HS-27A (cell line): ENCODE measurements around the gene KRTAP10-8.
"Not testable (repeated sequence)": the region's sequence is repeated elsewhere in the genome, so short reads cannot be mapped to it uniquely, and the experiment has no call there.

Source experiments
- DNase-seq: peaks from one replicate; pipeline ENCODE4 v3.0.0-alpha.2; 2012; ENCODE audit warnings: low read depth, missing footprints

The KRTAP10-8 gene

DNA sequence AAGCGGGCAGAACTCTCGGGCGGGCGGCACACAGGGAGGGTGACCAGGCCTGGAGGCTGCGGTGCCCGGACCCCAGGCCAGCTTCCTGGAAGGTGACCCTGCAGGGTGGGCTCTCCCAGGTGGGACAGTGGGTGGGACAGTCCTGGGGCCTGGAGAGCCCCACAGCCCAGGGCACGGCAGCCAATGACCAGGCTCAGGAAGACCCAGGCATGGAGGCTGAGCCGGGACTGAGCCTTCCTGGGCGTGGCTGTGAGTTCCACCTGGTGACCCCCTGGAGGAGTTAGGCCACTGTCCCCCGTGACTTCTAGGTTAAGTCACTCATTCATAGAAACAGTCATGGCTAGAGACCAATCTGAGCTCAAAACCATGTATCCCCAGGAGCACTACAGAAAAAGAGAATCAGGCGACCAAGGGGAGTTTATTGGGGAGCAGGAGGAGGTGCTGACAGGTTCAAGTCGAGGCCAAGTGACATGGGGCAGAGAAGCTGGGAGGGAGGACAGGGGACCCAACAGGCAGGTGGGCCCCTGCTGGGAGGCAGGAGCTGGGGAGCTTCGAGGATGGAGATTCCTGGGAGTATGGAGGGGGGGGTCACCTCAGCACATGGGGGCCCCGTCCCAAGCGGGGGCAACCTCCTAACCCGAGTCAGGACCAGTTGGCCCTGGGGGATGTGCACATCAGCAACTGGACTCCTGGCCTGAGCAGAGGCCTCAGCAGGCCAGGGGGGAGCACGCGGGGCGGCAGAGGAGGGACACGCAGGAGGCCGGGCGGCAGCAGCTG is 32.6 kb upstream of the KRTAP10-8 start:
- DNase-seq, result no peak

DNA sequence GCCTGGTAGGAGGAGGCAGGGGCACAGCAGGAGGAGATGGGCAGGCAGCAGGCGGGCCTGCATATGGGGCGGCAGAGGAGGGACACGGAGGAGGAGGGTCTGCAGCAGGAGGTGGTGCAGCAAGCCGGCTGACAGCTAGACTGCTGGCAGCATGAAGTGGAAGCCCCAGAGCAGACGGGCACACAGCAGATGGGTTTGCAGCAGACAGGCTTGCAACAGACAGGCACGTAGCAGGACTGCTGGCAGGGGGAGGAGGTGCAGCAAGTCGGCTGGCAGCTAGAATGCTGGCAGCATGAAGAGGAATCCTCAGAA is 32.1 kb upstream of the KRTAP10-8 start:
- DNase-seq, result no peak

DNA sequence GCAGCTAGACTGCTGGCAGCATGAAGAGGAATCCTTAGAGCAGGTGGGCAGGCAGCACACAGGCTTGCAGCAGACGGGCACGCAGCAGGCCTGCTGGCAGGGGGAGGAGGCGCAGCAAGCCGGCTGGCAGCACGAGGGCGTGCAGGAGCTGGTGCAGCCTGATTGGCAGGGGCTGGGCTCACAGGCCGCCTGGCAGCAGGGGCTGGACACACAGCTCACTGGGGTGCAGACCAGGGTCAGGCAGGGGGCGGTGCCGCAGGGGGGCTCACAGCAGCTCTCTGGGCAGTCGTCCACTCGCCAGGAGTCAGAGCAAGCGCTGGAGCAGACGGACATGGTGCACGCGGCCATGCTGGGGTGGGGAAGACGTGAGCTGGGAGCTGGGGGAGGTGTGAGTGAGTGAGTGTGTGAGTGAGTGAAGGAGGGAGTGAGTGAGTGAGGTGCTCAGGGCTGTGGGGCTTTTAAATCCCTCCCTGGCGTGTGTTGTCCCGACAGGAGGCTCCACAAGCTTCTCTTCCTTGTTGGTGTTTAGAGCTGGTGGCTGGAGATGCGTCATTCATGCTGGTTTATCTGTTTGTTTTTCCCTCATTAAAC is 31.6 kb upstream of the KRTAP10-8 start, which contains the start of gene KRTAP10-5:
KRTAP10-5 (minus strand) TSS at position 374 of the 591 bp plus-strand sequence; CDS start at position 348, 26 bp downstream.
- DNase-seq, result not testable (repeated sequence)

DNA sequence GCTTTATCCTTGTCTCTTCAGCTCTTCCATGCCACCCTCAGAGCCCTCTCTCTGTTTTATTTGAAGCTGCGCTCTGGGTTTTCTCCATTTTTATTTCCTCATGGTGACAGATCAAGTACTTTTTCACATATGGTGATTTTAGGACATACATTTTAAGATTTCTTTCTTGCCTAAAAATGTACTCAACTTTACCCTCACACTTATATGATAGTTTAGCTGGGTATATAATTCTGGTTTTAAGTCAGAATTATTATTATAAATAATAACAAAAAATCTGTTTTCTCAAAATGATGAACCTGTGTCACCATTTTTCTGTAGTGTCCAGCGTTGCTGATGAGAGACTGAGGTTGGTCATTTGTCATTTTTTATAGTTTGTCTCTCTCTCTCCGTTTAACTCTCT is 30.7 kb upstream of the KRTAP10-8 start:
- DNase-seq, result no peak

DNA sequence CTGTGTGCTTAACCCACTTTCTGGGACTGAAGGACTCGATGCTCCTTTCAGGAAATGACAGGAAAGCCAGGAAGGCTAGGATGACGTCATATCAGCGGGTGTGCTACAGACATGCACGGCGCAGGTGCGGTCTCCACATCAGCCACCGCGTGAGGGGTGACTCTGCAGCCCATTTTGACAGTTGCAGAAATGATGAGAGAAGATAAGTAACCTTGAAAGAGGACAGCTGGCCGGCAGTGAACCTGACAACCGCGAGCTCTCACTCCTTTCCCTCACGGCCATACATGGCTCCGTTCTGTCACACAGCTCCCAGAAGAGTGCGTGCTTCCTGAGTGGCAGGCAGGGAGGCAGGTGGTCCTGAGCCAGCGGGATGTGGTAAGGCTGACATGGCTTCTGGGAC is 29.8 kb upstream of the KRTAP10-8 start:
- no peak for DNase-seq

DNA sequence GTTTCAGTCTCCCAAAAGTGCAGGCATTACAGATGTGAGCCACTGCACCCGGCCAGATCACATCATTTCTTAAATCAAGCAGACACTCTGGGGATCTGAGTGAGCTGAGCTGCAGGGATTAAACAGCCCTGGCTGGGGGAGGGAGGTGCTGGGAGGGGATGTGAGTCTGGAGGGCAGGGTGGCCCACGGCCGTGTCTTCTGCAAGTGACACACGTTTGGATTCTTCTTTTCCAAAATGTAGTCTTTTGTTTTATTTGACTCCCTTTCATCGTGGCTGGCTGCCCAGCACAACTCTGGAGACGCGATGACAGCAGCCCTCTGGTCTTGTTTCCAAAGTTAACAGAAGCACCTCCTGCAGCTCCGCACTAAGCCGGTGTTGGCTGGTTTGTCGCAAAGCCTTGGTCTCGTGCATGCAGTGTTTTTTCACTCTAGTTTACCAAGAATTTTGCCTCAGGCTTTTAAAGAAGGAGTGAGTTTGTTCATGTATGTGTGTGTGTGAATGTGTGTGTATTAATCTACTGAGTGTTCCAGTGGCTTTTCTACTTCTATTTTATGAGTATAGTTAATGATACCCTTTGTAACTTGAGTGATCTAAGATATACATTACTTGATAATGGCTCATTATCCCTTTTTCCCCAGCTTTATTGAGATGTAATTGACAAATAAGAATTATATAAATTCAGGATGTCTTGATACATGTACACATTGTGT is 28.6 kb upstream of the KRTAP10-8 start:
- no peak for DNase-seq

DNA sequence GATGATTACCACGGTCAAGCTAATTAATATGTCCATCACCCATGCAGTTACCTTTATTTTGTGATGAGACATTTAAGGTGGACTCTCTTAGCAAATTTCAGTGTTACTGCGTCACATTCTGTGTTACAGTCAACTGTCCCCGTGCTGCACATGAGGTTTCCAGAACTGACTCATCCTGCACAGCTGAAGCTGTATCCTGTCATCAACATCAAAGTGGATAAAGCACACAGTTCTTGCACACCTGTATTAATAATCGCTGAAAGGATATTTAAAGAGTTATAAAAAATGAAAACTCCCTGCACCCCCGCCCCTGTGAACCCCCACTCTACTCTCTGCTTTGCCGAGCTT is 28.1 kb upstream of the KRTAP10-8 start:
- DNase-seq, result no peak

DNA sequence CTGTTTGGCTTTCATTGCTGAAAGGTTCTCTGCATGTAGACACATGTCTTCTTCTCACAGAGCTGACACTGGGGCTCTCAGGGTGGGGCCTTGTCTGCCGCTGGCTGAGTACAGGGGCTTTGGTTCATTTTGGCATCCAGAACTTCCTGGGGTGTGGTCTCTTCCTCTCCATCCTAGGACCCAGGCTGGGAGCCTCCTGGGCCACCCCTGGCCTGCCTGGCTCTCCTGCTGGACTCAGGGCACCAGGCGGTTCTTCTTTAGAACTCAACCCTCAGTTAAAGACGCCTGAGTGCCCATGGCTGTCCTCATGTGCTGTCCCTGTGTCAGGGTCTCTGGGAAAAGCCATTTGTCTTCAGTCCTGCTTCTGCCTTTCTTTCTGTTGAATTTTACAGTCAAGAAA is 26.0 kb upstream of the KRTAP10-8 start:
- no peak for DNase-seq

DNA sequence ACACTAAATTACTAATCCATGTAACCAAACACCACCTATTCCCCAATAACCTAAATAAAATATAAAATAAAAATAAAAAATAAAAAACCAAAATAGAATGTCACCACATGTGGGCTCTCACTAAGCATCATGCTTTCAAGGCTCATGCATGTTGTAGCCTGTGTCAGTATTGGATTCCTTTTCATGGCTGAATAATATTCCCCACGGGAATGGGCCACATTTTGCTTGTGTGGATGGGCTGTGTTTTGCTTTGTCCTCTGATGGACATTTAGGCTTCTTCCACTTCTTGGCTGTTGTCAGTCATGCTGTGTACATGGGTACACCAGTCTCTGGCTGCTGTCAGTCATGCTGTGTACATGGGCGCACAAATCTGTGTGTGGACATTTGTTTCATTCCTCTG is 22.8 kb upstream of the KRTAP10-8 start:
- no peak for DNase-seq

DNA sequence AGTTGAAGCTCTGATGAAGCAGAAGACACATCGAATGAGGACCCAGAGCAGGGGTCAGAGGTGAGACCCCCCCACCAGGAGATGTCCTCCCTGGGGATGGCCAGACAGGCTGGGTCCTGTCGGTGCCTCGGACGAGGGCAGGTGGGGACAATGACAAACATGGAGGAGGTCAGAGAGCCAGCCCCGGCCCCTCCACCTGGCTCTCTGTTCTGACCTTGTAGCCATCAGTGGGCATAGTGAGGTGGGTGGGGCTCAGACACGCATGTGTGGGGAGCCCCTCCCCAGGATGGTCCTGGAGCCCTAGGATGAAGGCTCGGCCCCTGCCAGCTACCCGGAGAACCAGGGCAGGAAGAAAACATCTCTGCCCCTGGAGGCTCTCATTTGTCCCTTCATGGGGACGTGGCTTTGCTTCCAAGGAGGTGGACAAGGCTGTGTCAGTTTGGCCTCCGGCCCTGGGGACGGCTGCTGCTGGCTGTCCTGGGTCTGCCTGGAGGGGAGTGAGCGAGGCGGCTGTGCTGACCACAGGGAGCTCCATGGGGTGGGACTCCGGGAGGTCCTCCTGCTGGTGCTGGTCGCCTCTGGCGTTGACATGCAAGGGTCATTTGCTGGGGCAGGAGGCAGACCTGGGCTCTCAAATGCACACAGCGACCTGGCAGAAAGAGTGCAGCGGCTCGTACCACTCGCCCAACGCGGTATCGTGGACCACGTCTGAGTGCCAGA is 22.1 kb upstream of the KRTAP10-8 start:
- DNase-seq, result no peak

DNA sequence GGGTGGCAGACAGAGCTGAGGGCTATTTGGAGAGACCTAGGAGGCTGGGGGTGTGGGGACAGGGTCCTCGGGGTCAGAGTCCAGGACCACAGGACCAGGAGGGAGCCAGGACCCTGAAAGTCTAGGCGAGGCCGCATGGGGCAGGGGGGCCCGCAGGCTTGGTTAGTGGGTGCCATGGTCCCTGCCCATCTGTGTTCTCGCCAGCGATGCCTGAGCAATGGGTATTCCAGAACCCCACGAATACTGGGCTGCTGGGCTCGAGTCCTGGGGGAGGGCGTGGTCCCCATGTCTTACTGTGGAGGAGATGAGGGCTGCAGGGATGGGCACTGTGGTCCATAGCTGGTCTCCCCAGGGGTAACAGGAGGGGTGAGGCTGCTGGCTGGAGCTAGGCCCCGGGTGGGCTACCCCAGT is 21.6 kb upstream of the KRTAP10-8 start:
- no peak for DNase-seq

DNA sequence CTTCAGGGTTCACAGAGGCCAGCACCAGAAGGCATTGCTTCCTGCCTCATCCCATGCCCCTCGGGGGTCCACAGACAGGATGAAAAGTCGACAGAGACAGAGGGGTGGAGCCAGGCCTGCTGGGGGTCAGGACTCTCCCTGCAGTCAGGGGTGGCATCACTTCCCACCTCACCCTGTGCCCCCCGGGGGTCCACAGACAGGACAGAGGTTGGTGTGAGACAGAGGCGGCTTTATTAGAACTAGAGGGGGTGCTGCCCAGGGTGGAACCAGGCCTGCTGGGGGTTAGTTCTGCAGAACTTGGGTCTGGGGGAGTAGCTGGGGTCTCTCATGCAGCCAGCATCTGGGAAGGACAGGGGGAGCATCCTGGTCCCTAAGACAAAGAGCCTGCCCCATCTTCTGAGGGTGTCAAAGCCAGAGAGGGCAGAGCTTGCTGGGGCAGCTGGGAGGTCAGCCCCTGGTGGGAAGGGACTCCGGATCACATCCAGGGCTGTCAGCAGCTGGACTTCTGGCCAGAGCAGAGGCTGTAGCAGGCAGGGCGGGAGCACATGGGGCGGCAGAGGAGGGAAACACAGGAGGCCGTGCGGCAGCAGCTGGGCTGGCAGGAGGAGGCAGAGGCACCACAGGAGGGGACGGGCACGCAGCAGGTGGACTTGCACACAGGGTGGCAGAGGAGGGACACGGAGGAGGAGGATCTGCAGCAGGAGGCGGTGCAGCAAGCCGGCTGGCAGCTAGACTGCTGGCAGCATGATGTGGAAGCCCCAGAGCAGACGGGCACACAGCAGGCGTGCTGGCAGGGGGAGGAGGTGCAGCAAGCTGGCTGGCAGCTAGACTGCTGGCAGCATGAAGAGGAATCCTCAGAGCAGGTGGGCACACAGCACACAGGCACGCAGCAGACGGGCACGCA is 20.7 kb upstream of the KRTAP10-8 start:
- not testable (repeated sequence) for DNase-seq

DNA sequence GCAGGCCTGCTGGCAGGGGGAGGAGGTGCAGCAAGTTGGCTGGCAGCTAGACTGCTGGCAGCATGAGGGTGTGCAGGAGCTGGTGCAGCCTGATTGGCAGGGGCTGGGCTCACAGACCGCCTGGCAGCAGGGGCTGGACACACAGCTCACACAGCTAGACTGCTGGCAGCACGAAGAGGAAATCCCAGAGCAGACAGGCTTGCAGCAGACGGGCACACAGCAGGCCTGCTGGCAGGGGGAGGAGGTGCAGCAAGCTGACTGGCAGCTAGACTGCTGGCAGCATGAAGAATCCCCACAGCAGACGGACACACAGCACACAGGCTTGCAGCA is 20.1 kb upstream of the KRTAP10-8 start:
- not testable (repeated sequence) for DNase-seq

DNA sequence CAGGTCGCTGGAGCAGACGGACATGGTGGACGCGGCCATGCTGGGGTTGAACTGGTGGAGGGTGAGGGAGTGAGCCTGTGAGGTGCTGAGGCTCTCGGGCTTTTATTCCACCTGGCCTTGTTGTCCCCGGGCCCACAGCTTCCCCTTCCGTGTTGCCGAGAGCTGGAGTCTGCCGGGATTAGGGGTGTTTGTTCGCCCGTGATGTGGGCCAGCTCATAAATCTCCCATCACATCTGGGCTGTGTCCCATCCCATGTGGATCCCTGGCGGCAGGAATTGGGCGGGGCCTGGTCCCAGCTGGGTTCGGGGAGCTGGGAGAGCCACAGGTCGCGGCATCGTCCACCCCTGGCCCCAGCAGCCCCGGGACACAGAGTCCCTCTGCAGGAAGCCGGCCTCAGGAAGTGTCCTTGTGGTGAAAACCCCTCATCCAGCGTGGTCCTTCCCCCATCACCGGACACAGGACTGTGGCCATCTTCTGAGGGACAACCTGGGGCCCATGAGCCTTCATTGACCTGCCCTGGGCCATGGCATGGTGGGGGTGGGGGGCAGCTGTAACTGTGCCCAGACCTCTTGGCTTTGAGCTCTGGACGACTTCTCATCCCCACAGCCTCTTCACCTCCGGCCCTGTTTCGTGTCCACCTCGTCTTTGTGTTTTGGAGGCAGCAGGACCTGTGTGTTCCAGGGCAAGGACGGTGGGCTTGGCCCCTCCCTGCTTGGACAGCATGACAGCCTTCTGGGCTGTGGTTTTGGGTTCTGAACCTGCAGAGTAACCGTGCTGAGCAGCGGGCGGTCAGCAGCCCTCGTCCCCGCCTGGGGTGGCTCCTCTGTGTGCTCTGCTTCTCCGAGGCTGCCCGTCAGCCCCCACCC is 19.2 kb upstream of the KRTAP10-8 start, which contains the start of gene KRTAP10-6:
KRTAP10-6 (minus strand) TSS at position 60 of the 866 bp plus-strand sequence; CDS start at position 39, 21 bp downstream.
- DNase-seq, result no peak

DNA sequence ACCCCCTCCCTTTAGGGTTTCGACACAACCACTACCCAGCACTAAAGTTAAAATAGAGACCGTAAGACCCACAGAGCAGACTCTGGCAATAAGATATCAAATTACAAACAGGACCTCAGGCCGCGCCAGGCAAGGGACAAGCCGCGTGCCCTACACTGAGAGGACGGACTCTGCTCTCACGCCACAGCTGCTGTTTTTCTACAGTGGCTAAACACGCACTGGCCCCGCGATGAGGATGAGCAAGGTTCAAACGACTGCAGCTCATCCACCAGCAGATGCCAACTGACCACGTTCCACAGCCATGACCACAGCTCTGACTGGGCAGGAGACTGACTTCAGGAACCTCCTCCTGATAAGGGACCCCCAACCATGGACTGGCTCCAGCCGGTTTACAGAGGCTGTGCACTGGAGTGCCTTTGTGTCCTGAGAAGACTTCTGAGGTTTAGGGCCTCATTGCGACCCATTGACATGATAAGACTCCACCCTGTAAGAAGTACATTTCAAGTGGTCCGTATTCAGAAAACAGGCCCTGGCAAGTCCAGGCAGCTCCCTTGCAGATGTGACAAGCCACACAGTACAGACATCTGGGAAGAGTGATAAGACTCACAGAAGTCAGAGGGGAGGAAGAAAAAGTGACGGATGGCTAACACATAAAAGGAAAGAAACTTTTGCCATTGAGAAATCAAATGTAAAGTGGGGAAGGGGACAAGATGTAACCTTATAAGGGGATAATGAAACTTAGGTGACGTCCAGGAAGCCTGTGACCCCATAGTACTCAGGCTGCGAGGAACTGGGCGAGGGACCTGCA is 18.1 kb upstream of the KRTAP10-8 start:
- no peak for DNase-seq

DNA sequence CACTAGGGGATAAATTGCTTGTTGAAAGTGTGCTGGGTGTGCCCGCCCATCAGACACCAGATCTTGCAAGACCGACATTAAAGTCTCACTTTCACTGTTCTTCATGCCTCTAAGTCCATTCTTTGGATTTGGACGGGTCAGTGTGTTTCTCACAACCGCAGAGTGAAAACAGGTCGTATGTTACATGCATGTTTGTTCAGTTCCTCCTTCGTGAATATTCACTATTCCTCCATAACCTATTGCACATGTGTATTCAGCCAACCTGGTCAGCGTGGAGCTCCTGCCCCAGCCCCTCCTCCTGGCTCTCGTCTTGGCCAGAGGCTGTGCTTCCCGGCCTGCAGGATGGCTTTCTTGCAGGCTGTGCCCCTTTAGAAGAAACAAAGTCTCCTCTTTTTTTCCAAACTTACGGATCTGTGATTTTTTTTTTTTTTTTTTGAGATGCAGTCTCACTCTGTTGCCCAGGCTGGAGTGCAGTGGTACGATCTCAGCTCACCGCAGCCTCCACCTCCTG is 17.4 kb upstream of the KRTAP10-8 start:
- no peak for DNase-seq

DNA sequence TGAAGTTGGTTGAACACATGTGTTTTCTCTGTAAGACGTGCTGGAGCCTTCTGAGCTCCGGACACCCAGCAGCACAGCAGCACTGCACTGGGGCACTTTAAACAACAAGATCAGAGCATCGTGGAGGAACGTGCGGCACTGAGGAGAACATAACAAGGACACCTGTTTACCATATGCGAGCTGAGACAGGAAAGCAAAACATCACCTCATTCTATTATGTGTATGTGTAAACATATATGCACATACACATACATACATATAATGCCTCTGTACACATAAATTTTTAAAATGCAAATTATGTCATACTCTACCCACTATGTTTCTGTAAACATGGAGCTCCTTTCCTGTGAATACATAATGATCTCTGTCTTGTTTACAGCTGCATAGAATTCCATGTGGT is 16.4 kb upstream of the KRTAP10-8 start:
- DNase-seq, result no peak

DNA sequence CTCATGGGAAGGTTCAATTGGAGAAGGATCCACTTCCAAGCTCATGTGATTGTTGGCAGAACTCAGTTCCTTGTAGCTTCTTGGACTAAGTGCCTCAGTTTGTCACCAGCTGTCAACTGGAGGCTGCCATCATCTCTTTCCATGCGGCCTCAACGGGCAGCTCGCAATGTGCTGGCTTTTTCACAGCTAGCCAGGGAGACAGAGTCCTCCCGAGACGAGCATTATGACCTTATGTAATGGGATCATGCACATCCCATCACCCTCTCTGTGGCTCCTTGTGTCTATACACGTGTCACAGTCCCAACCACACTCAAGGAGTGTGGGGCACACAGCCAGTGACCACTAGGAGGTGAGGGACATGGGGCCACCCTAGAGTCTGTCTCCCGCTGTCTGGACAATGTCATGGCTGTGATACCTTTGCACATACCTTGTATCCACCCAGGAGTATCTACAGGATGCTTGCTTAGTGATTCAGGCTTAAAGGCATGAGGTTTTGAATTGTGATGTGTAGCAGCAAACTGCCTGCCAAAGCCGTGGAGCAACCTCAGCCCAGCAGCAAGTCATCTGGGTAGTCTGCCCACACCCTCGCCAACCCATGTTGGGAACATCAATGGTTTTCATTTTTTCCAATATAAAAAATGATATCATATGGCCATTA is 15.7 kb upstream of the KRTAP10-8 start:
- DNase-seq, result no peak

DNA sequence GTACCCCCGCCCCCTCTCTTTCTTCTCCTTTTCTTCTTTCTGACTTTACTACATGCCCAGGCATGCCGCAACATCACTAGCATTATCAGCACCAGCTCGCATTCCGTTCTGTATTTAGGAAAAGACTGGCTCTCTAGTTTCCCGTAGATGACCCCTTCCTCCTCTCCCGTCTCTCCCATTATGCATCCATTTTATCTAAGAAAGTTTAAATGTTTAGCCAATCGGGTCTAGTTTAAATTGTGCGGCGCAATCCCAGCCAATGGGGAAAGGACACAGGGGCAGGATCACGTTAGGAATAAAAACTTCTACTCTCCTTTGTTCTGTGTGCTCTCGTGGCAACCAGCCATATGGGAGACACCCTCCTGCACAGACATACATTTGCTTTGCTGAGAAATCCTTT is 13.8 kb upstream of the KRTAP10-8 start:
- DNase-seq, result no peak
